Kidney (tissue), 14 donors: ENCODE measurements around the gene BTAF1. TPM values are rescaled to one million over a fixed set of nuclear protein-coding genes. Genes with fewer than 3 reads are reported as not detected.
"Not testable (repeated sequence)": the region's sequence is repeated elsewhere in the genome, so short reads cannot be mapped to it uniquely, and the experiment has no call there.

Source experiments
- DNase-seq, 5 donors: peaks; one replicate each; pipeline ENCODE4 v3.0.0-alpha.2; 2013 to 2020
- FAIRE-seq: peaks from 2 replicates; lab custom pipeline; 2012; peaks lifted over from hg19 to GRCh38; lab: Jason Lieb, UNC
- H3K27ac ChIP-seq, 2 donors: one replicate each; pipeline ENCODE4 v1.7.0; 2013; ENCODE audit warnings: low read depth in 2 of 2, low read length in 2 of 2, inconsistent platforms in 1 of 2
- H3K27me3 ChIP-seq: one replicate; pipeline ENCODE4 v1.7.1; 2013; ENCODE audit warnings: low read length, inconsistent platforms; ENCODE audit not compliant: control insufficient read depth, insufficient read depth
- H3K36me3 ChIP-seq, 3 donors: one replicate each; pipeline versions ENCODE4 v1.7.0 to v1.7.1; 2013; ENCODE audit warnings: low read length in 3 of 3, control low read depth in 1 of 3, inconsistent platforms in 1 of 3; ENCODE audit not compliant: insufficient read depth in 3 of 3, control insufficient read depth in 2 of 3
- H3K4me1 ChIP-seq, 3 donors: one replicate each; pipeline versions ENCODE4 v1.7.0 to v1.7.1; 2013; ENCODE audit warnings: low read length in 3 of 3, inconsistent platforms in 1 of 3, low read depth in 1 of 3; ENCODE audit not compliant: control insufficient read depth in 2 of 3, insufficient read depth in 2 of 3
- H3K4me3 ChIP-seq, 3 donors: one replicate each; pipeline versions ENCODE4 v1.7.0 to v1.8.1; 2013; ENCODE audit warnings: low read length in 3 of 3, control low read depth in 1 of 3, inconsistent platforms in 1 of 3
- H3K9ac ChIP-seq, 3 donors: one replicate each; pipeline versions ENCODE4 v1.7.0 to v1.7.1; 2013; ENCODE audit warnings: low read length in 3 of 3, control low read depth in 1 of 3, inconsistent platforms in 1 of 3
- H3K9me3 ChIP-seq, 3 donors: one replicate each; pipeline versions ENCODE4 v1.7.0 to v1.7.1; 2013; ENCODE audit warnings: low read length in 3 of 3, control low read depth in 1 of 3, inconsistent platforms in 1 of 3; ENCODE audit not compliant: control insufficient read depth in 2 of 3, insufficient read depth in 1 of 3
- CTCF ChIP-seq: IDR thresholded peaks from 3 replicates; pipeline ENCODE4 v1.5.1; 2012; ENCODE audit warnings: mild to moderate bottlenecking, moderate library complexity, borderline replicate concordance; ENCODE audit not compliant: insufficient read depth; ENCODE audit errors: extremely low read depth
- intact Hi-C: fragments of 100-400 bp; cut with DNase I; formaldehyde crosslinking; loops from one replicate; pipeline ENCODE4 v1.11.1; 2022
- polyA plus RNA-seq: library from polyadenylated mRNA; stranded (reverse); fragments of 350-450 nt; fragmentation: Illumina TruSeq; extraction: RNeasy Lipid Tissue Mini Kit (QIAGEN cat#74804); gene quantifications from one replicate; pipeline ENCODE4 v1.2.3, GENCODE V29; 2014; ENCODE audit warnings: low read depth, low replicate concordance; ENCODE audit not compliant: insufficient read depth
- total RNA-seq: library from RNA; stranded (reverse); fragmentation: NEBNext Ultra II Directional; extraction: Animal tissue kit (Norgen Biotek cat#: 25700); gene quantifications from one replicate; pipeline ENCODE4 v1.2.1, GENCODE V29; 2021
- donor health status: control.
- donor health status: control.
- donor health status: control.
- donor health status: control.
- donor health status: control.
- donor health status: DM: yes; HTN: yes; CAD: no.
- donor health status: Normal renal cell carcinoma (clear cell type).

BTAF1 gene
- total and polyA plus RNA-seq, 2 donors from 2014 or later: 4.3 to 35.1 TPM

GRCh38 chr10:92031580-92031979 lies 108.0 kb downstream of the BTAF1 start:
- Histone ChIP-seq H3K4me1 (no peaks in the 10 kb centered on the region), H3K9ac (no peak overlapping the region), H3K27ac (no peak overlapping the region), H3K4me3 (no peak overlapping the region), H3K27me3 (no peaks in the 10 kb centered on the region), H3K36me3 (peaks cover 2 to 30% (median 15%) of the 10 kb centered on the region in 3 donors), H3K9me3 (peaks cover 0 to 2% (median 0%) of the 10 kb centered on the region in 3 donors)
- TF ChIP-seq CTCF: no peak
- DNase-seq (no peak), FAIRE-seq (no peak)
- intact Hi-C loops: no loop called here

GRCh38 chr10:92033070-92033469 lies 109.5 kb downstream of the BTAF1 start:
- DNase-seq, FAIRE-seq, H3K9me3 ChIP-seq, H3K4me3 ChIP-seq, H3K4me1 ChIP-seq, H3K27ac ChIP-seq, intact Hi-C loops, H3K27me3 ChIP-seq, H3K9ac ChIP-seq: not testable (repeated sequence)
- peaks cover 2 to 15% (median 7%) of the 10 kb centered on the region in 3 donors for H3K36me3 ChIP-seq

- DNase-seq: no peak
- no peak for FAIRE-seq
- H3K27ac ChIP-seq: no peak overlapping the region
- no peaks in the 10 kb centered on the region for H3K36me3 ChIP-seq
- no peaks in the 10 kb centered on the region for H3K4me1 ChIP-seq
- intact Hi-C loops: no loop called here
- TF ChIP-seq CTCF: no peak
- peaks cover 0 to 2% (median 0%) of the 10 kb centered on the region in 3 donors for H3K9me3 ChIP-seq
- no peaks in the 10 kb centered on the region for H3K27me3 ChIP-seq
- no peak overlapping the region for H3K9ac ChIP-seq
- H3K4me3 ChIP-seq: no peak overlapping the region
Measured at GRCh38 chr10:92038949-92039348, 115.4 kb downstream of the BTAF1 start.

GRCh38 chr10:92042541-92042940 lies 119.0 kb downstream of the BTAF1 start:
- FAIRE-seq (no peak), DNase-seq (no peak)
- Histone ChIP-seq H3K4me1 (no peaks in the 10 kb centered on the region), H3K9me3 (no peaks in the 10 kb centered on the region), H3K27me3 (no peaks in the 10 kb centered on the region), H3K27ac (no peak overlapping the region), H3K9ac (no peak overlapping the region), H3K36me3 (no peaks in the 10 kb centered on the region), H3K4me3 (no peak overlapping the region)
- TF ChIP-seq CTCF: no peak
- intact Hi-C loops: no loop called here
